Caco-2 (cell line): Measurements from ENCODE around the gene ALG6. TPM values are rescaled to one million over a fixed set of nuclear protein-coding genes. Genes with fewer than 3 reads are reported as not detected.
A peak's percentile ranks its signal among the peaks of the same experiment; 100 is the strongest.

Source experiments
- BruUV-seq: library from RNA; stranded (reverse); fragments of 400-500 nt; replicated peaks from 2 replicates; lab custom pipeline; 2021; lab: Mats Ljungman, UMichigan
- CTCF ChIA-PET: fragments of 300-600 bp; sonication (Branson Sonifier 250); formaldehyde crosslinking; loops from one replicate; lab custom pipeline; 2022; ENCODE audit warnings: antibody characterized with exemption; lab: Charles Lee
- POLR2A ChIA-PET: fragments of 300-600 bp; sonication (Branson Sonifier 250); formaldehyde crosslinking; loops from one replicate; lab custom pipeline; 2022; ENCODE audit warnings: antibody characterized with exemption; lab: Charles Lee
- DNase-seq, 2 experiments: peaks; one replicate each; pipeline versions ENCODE4 v3.0.0 to v3.0.0-alpha.2; 2020 to 2022
- H3K27me3 ChIP-seq: replicated peaks from 2 replicates; pipeline ENCODE4 v1.6.0; 2011; ENCODE audit warnings: low read length; ENCODE audit not compliant: control insufficient read depth, insufficient read depth
- H3K36me3 ChIP-seq: 2 replicates; pipeline ENCODE4 v1.5.1; 2011; ENCODE audit warnings: low read length; ENCODE audit not compliant: control insufficient read depth, insufficient read depth
- H3K4me1 ChIP-seq: fragments of 250-450 bp; sonication (Bioruptor Pico); 2 replicates; pipeline ENCODE4 v1.5.1; 2020; ENCODE audit warnings: mild to moderate bottlenecking
- H3K4me3 ChIP-seq: 2 replicates; pipeline ENCODE4 v1.5.1; 2011; ENCODE audit warnings: low read depth, mild to moderate bottlenecking, control low read depth, low read length
- H3K9me3 ChIP-seq: fragments of 250-450 bp; sonication (Bioruptor Pico); 2 replicates; pipeline ENCODE4 v1.5.1; 2020; ENCODE audit warnings: mild to moderate bottlenecking, moderate library complexity
- H3K27ac Mint-ChIP-seq: one replicate; pipeline ENCODE4 v1.8.0; 2022; ENCODE audit warnings: mixed read lengths; ENCODE audit not compliant: unreplicated experiment
- H3K27me3 Mint-ChIP-seq: one replicate; pipeline ENCODE4 v1.8.0; 2022; ENCODE audit warnings: mixed read lengths; ENCODE audit not compliant: insufficient read depth, unreplicated experiment
- H3K36me3 Mint-ChIP-seq: one replicate; pipeline ENCODE4 v1.8.0; 2022; ENCODE audit warnings: mild to moderate bottlenecking, mixed read lengths; ENCODE audit not compliant: insufficient read depth, unreplicated experiment
- H3K4me1 Mint-ChIP-seq: one replicate; pipeline ENCODE4 v1.8.0; 2022; ENCODE audit warnings: low read depth, mixed read lengths; ENCODE audit not compliant: unreplicated experiment
- H3K4me3 Mint-ChIP-seq: one replicate; pipeline ENCODE4 v1.8.0; 2022; ENCODE audit warnings: mild to moderate bottlenecking, moderate library complexity, mixed read lengths; ENCODE audit not compliant: unreplicated experiment
- H3K9me3 Mint-ChIP-seq: one replicate; pipeline ENCODE4 v1.8.0; 2022; ENCODE audit warnings: mixed read lengths; ENCODE audit not compliant: unreplicated experiment
- CTCF ChIP-seq, 2 experiments: fragments of 200-600 bp in 1 of 2; IDR thresholded peaks; 1 replicate in 1 of 2; 2 replicates in 1 of 2; pipeline versions ENCODE4 v1.5.1 to v1.8.0; 2011 to 2022; ENCODE audit warnings: antibody characterized with exemption in 1 of 2, control low read depth in 1 of 2, inconsistent platforms in 1 of 2, low read depth in 1 of 2, low read length in 1 of 2, mild to moderate bottlenecking in 1 of 2, moderate library complexity in 1 of 2; ENCODE audit not compliant: insufficient read depth in 1 of 2, severe bottlenecking in 1 of 2, unreplicated experiment in 1 of 2
- intact Hi-C: fragments of 100-400 bp; cut with micrococcal nuclease; formaldehyde crosslinking; loops from one replicate; pipeline ENCODE4 v1.10.0; 2022; ENCODE audit not compliant: unreplicated experiment
- total RNA-seq: library from RNA; stranded (reverse); gene quantifications from 2 replicates; pipeline ENCODE4 v1.2.3, GENCODE V29; 2022

The ALG6 gene
- total RNA-seq, 1 experiment from 2014 or later = 9.2 TPM

DNA sequence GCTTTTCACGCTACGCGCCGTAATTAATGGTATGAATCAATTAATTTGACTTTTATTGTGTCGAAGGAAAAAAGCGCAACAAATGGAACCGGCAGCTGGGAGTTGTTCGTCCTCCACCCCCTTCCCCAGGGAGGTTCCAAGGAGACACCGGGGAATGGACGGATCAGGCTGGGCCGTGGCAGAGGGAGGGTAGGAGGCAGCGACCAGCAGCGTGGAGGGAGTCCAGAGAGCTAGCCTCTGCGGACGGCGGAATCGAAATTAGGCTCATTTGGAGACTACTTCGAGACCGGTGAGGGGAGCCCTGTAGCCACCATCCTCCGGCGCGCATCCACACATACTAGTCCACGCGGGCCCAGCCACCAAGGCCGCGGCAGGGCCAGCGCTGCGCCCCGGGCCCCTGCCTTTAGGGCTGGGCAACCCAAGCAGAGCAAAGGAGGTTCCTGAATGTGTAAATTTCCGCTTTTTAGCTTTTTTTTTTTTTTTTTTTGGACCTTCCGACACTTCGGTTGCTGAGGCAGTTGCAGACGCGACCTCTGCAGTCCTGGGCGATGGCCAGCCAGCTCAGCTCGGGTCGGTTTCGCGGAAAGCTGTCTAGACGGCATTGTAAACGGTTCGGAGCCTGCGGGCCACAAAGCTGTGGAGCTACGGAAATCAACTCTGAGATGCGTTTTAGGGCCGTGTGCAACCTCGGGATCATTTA, 47.3 kb upstream of the ALG6 start:
- no TSS peak for BruUV-seq
- Mint-ChIP-seq H3K9me3 (no peaks in the 10 kb centered on the region), H3K27me3 (peaks cover 21% of the 10 kb centered on the region), H3K4me1 (no peaks in the 10 kb centered on the region), H3K36me3 (no peaks in the 10 kb centered on the region), H3K27ac (no peak overlapping the region), H3K4me3 (no peak overlapping the region)
- Histone ChIP-seq H3K9me3 (no peaks in the 10 kb centered on the region), H3K4me3 (no peak overlapping the region), H3K27me3 (no peaks in the 10 kb centered on the region), H3K4me1 (0 out of 2 replicates have a peak, but pooled peaks cover 3% of the 10 kb centered on the region), H3K36me3 (no peaks in the 10 kb centered on the region)
- POLR2A ChIA-PET = no interaction called here
- TF ChIP-seq CTCF (IDR thresholded peaks at IDR 0.05; ENCODE audit: insufficient read depth in 1 of 2, low read depth in 1 of 2, low read length in 1 of 2, severe bottlenecking in 1 of 2, unreplicated experiment in 1 of 2) = no peak
- CTCF ChIA-PET = no interaction called here
- no peak for DNase-seq
- intact Hi-C loops = loop anchor here (10.0 kb wide), 1 partner anchor 215 kb away; no protein-coding TSS in a partner anchor

- intact Hi-C loops = loop anchor here (10.0 kb wide), 1 partner anchor 214 kb away; no protein-coding TSS in a partner anchor
- Mint-ChIP-seq H3K4me3 (peak overlapping the region; percentile 70), H3K9me3 (no peaks in the 10 kb centered on the region), H3K4me1 (no peaks in the 10 kb centered on the region), H3K27ac (no peak overlapping the region), H3K27me3 (peaks cover 23% of the 10 kb centered on the region), H3K36me3 (no peaks in the 10 kb centered on the region)
- DNase-seq = no peak
- Histone ChIP-seq H3K4me1 (0 out of 2 replicates have a peak, but pooled peaks cover 3% of the 10 kb centered on the region), H3K36me3 (no peaks in the 10 kb centered on the region), H3K27me3 (no peaks in the 10 kb centered on the region), H3K4me3 (no peak overlapping the region), H3K9me3 (no peaks in the 10 kb centered on the region)
- BruUV-seq = no TSS peak
- TF ChIP-seq CTCF (IDR thresholded peaks at IDR 0.05; ENCODE audit: insufficient read depth in 1 of 2, low read depth in 1 of 2, low read length in 1 of 2, severe bottlenecking in 1 of 2, unreplicated experiment in 1 of 2) = no peak
- ChIA-PET CTCF (interaction anchor here (0.5 kb wide), 1 partner anchor 592 kb away, joined by 4 read pairs; no protein-coding TSS in a partner anchor), POLR2A (no interaction called here)
Observed at GRCh38 chr1:63321066-63321784, 46.2 kb upstream of the ALG6 start.

GRCh38 chr1:63321785-63322113, 45.7 kb upstream of the ALG6 start:
- no peaks in the 10 kb centered on the region for H3K27me3 ChIP-seq
- Mint-ChIP-seq H3K9me3 (no peaks in the 10 kb centered on the region), H3K27ac (no peak overlapping the region), H3K36me3 (no peaks in the 10 kb centered on the region), H3K4me3 (peak overlapping the region; percentile 70), H3K4me1 (no peaks in the 10 kb centered on the region), H3K27me3 (peaks cover 26% of the 10 kb centered on the region)
- DNase-seq = no peak
- no peak for TF ChIP-seq CTCF (IDR thresholded peaks at IDR 0.05; ENCODE audit: insufficient read depth in 1 of 2, low read depth in 1 of 2, low read length in 1 of 2, severe bottlenecking in 1 of 2, unreplicated experiment in 1 of 2)
- H3K9me3 ChIP-seq = no peaks in the 10 kb centered on the region
- intact Hi-C loops = loop anchor here (10.0 kb wide), 1 partner anchor 213 kb away; no protein-coding TSS in a partner anchor
- no TSS peak for BruUV-seq
- ChIA-PET POLR2A (no interaction called here), CTCF (no interaction called here)
- H3K4me1 ChIP-seq = 0 out of 2 replicates have a peak, but pooled peaks cover 3% of the 10 kb centered on the region
- H3K4me3 ChIP-seq = no peak overlapping the region
- no peaks in the 10 kb centered on the region for H3K36me3 ChIP-seq
